Liver (tissue), 3 donors: ENCODE measurements around the gene CRABP2.

Experiments
- CTCF ChIP-seq: fragments of 150-350 bp; IDR thresholded peaks from 2 replicates; pipeline ENCODE4 v1.5.1; 2017; ENCODE audit warnings: improper control_type of control experiment, low read depth, low read length; ENCODE audit not compliant: missing input control
- FOXA2 ChIP-seq: IDR thresholded peaks from 2 replicates; pipeline ENCODE4 v1.6.1; 2016; ENCODE audit warnings: antibody characterized with exemption
- GABPA ChIP-seq, 2 donors: IDR thresholded peaks in 1 of 2; conservative IDR thresholded peaks in 1 of 2; 2 replicates each; pipeline ENCODE4 v1.6.1; 2016; ENCODE audit warnings: antibody characterized with exemption in 2 of 2, mild to moderate bottlenecking in 1 of 2, moderate library complexity in 1 of 2
- JUND ChIP-seq, 2 donors: IDR thresholded peaks; 2 replicates each; pipeline ENCODE4 v1.6.1; 2016; ENCODE audit warnings: antibody characterized with exemption in 2 of 2
- MAX ChIP-seq: IDR thresholded peaks from 2 replicates; pipeline ENCODE4 v1.6.1; 2016; ENCODE audit warnings: antibody characterized with exemption
- NR2F2 ChIP-seq: IDR thresholded peaks from 2 replicates; pipeline ENCODE4 v1.6.1; 2016; ENCODE audit warnings: antibody characterized with exemption
- RAD21 ChIP-seq, 2 donors: IDR thresholded peaks; 2 replicates each; pipeline ENCODE4 v1.6.1; 2016; ENCODE audit warnings: antibody characterized with exemption in 2 of 2, mild to moderate bottlenecking in 2 of 2
- REST ChIP-seq: IDR thresholded peaks from 2 replicates; pipeline ENCODE4 v1.6.1; 2016; ENCODE audit warnings: antibody characterized with exemption, mild to moderate bottlenecking
- TAF1 ChIP-seq: conservative IDR thresholded peaks from 2 replicates; pipeline ENCODE4 v1.6.1; 2016; ENCODE audit warnings: antibody characterized with exemption, mild to moderate bottlenecking
- ZBTB33 ChIP-seq: IDR thresholded peaks from 2 replicates; pipeline ENCODE4 v1.6.1; 2016; ENCODE audit warnings: antibody characterized with exemption
- donor health status: healthy.
- donor health status: healthy.

GRCh38 chr1:156691665-156692440, 13.5 kb downstream of the CRABP2 start:
- no peak for TF ChIP-seq NR2F2
- no peak for TF ChIP-seq MAX
- TF ChIP-seq RAD21 (IDR thresholded peaks at IDR 0.05): no peak
- no peak for TF ChIP-seq JUND (IDR thresholded peaks at IDR 0.05)
- TF ChIP-seq CTCF: no peak
- no peak for TF ChIP-seq ZBTB33
- no peak for TF ChIP-seq GABPA (IDR thresholded peaks at IDR 0.05 in 1 of 2, conservative IDR thresholded peaks at IDR 0.05 in 1 of 2)
- TF ChIP-seq FOXA2: no peak
- no peak for TF ChIP-seq REST
- no peak for TF ChIP-seq TAF1
